SK-N-SH treated with all-trans-retinoic acid at 6 μM for 48 hours (cell line): ENCODE results near the gene SEBOX.

Experiments
- ATAC-seq: fragments of 200-7000 bp; cut with Tn5 transposase; 3 replicates; pipeline ENCODE4 v1.9.1; 2020; ENCODE audit warnings: mild to moderate bottlenecking, moderate library complexity
- ARNTL ChIP-seq: fragments of 450-650 bp; formaldehyde crosslinking; IDR thresholded peaks from 2 replicates; pipeline ENCODE4 v1.5.0; 2020; ENCODE audit warnings: low read depth, mild to moderate bottlenecking, moderate library complexity, borderline replicate concordance
- BACH2 ChIP-seq: fragments of 250-450 bp; sonication (Bioruptor Pico); IDR thresholded peaks from 2 replicates; pipeline ENCODE4 v1.9.0; 2021; ENCODE audit warnings: mild to moderate bottlenecking, borderline replicate concordance
- CSRNP3 ChIP-seq: fragments of 250-450 bp; sonication (Bioruptor Pico); IDR thresholded peaks from 2 replicates; pipeline ENCODE4 v1.5.1; 2021; ENCODE audit warnings: mild to moderate bottlenecking, moderate library complexity
- ESRRG ChIP-seq: fragments of 250-450 bp; sonication (Bioruptor Pico); IDR thresholded peaks from 2 replicates; pipeline ENCODE4 v1.6.1; 2021; ENCODE audit warnings: mild to moderate bottlenecking
- ISL1 ChIP-seq: fragments of 250-450 bp; sonication (Bioruptor Pico); IDR thresholded peaks from 2 replicates; pipeline ENCODE4 v2.1.2; 2022; ENCODE audit warnings: mild to moderate bottlenecking, moderate library complexity
- PATZ1 ChIP-seq: fragments of 250-450 bp; sonication (Bioruptor Pico); IDR thresholded peaks from 2 replicates; pipeline ENCODE4 v1.8.0; 2020; ENCODE audit warnings: mild to moderate bottlenecking, moderate library complexity, borderline replicate concordance
- PPARA ChIP-seq: fragments of 250-450 bp; sonication (Bioruptor Pico); IDR thresholded peaks from 2 replicates; pipeline ENCODE4 v1.5.0; 2020; ENCODE audit warnings: mild to moderate bottlenecking, borderline replicate concordance
- TCF4 ChIP-seq: fragments of 250-450 bp; sonication (Bioruptor Pico); IDR thresholded peaks from 2 replicates; pipeline ENCODE4 v1.8.0; 2021; ENCODE audit warnings: mild to moderate bottlenecking, moderate library complexity, borderline replicate concordance
- TOX ChIP-seq: fragments of 250-450 bp; sonication (Bioruptor Pico); IDR thresholded peaks from 2 replicates; pipeline ENCODE4 v1.8.0; 2021; ENCODE audit warnings: mild to moderate bottlenecking, moderate library complexity, borderline replicate concordance
- TSHZ2 ChIP-seq: fragments of 250-450 bp; sonication (Bioruptor Pico); IDR thresholded peaks from 2 replicates; pipeline ENCODE4 v1.5.0; 2020; ENCODE audit warnings: mild to moderate bottlenecking, moderate library complexity
- ZC3H10 ChIP-seq: fragments of 250-450 bp; sonication (Bioruptor Pico); IDR thresholded peaks from 2 replicates; pipeline ENCODE4 v1.5.1; 2021; ENCODE audit warnings: mild to moderate bottlenecking, moderate library complexity
- ZFP3 ChIP-seq: fragments of 250-450 bp; sonication (Bioruptor Pico); IDR thresholded peaks from 2 replicates; pipeline ENCODE4 v1.5.0; 2020; ENCODE audit warnings: mild to moderate bottlenecking, moderate library complexity
- ZFP30 ChIP-seq: fragments of 450-650 bp; formaldehyde crosslinking; IDR thresholded peaks from 2 replicates; pipeline ENCODE4 v1.5.0; 2022; ENCODE audit warnings: mild to moderate bottlenecking, moderate library complexity
- ZNF565 ChIP-seq: fragments of 450-650 bp; formaldehyde crosslinking; conservative IDR thresholded peaks from 2 replicates; pipeline ENCODE4 v1.5.0; 2020; ENCODE audit warnings: low read depth, mild to moderate bottlenecking, moderate library complexity
- ZNF70 ChIP-seq: fragments of 450-650 bp; formaldehyde crosslinking; IDR thresholded peaks from 2 replicates; pipeline ENCODE4 v1.5.0; 2020; ENCODE audit warnings: mild to moderate bottlenecking, moderate library complexity
- ZNF8 ChIP-seq: fragments of 450-650 bp; formaldehyde crosslinking; IDR thresholded peaks from 2 replicates; pipeline ENCODE4 v1.5.0; 2020; ENCODE audit warnings: mild to moderate bottlenecking, moderate library complexity

The SEBOX gene

GRCh38 chr17:28395968-28396367 is 31.0 kb upstream of the SEBOX start (continued):
- TF ChIP-seq TSHZ2 (CRISPR knock-in tag): no peak
- no peak for TF ChIP-seq ZC3H10 (CRISPR knock-in tag)
- TF ChIP-seq PATZ1 (CRISPR knock-in tag): no peak
- no peak for TF ChIP-seq CSRNP3 (CRISPR knock-in tag)
- TF ChIP-seq PPARA (CRISPR knock-in tag): no peak
- TF ChIP-seq, all 23 proteins: peak for 0

- no peak for ATAC-seq
- no peak for TF ChIP-seq ISL1
- TF ChIP-seq BACH2: no peak
- TF ChIP-seq TSHZ2 (CRISPR knock-in tag): no peak
- TF ChIP-seq ESRRG (CRISPR knock-in tag): no peak
- no peak for TF ChIP-seq ZNF70 (CRISPR knock-in tag)
- TF ChIP-seq CSRNP3 (CRISPR knock-in tag): no peak
- no peak for TF ChIP-seq ZFP3 (CRISPR knock-in tag)
- no peak for TF ChIP-seq ARNTL (CRISPR knock-in tag)
- no peak for TF ChIP-seq TCF4
- TF ChIP-seq ZNF565: no peak
- no peak for TF ChIP-seq TOX (CRISPR knock-in tag)
- TF ChIP-seq PATZ1 (CRISPR knock-in tag): no peak
- no peak for TF ChIP-seq ZNF8
- TF ChIP-seq PPARA (CRISPR knock-in tag): no peak
- TF ChIP-seq, all 23 proteins: peak for 0
Observed at GRCh38 chr17:28395426-28395825, 30.4 kb upstream of the SEBOX start.

GRCh38 chr17:28394337-28395116 is 29.5 kb upstream of the SEBOX start:
- TF ChIP-seq CSRNP3 (CRISPR knock-in tag) (no peak), ZFP30 (CRISPR knock-in tag) (no peak), ISL1 (0 out of 2 replicates have a peak, but pooled peaks have one; percentile 19), ZC3H10 (CRISPR knock-in tag) (no peak), PPARA (CRISPR knock-in tag) (no peak)
- no peak for ATAC-seq
